ENCODE results near the gene PPP1R3D. TPM values are rescaled to one million over a fixed set of nuclear protein-coding genes. Genes with fewer than 3 reads are reported as not detected.

PPP1R3D gene
- total and polyA plus RNA-seq, 2 donors from 2014 or later = 4.2 to 7.6 TPM

- no peak for DNase-seq
- peak overlapping the region in 1 of 3 donors; percentile 75 for H3K4me3 ChIP-seq (ENCODE audit: low read length in 3 of 3)
- H3K27ac ChIP-seq (ENCODE audit: low read depth in 2 of 2, low read length in 2 of 2) = no peak overlapping the region
- H3K4me1 ChIP-seq (ENCODE audit: control insufficient read depth in 2 of 3, insufficient read depth in 2 of 3, low read depth in 1 of 3, low read length in 3 of 3) = peaks cover 4 to 16% (median 10%) of the 10 kb centered on the region in 3 donors
- H3K27me3 ChIP-seq (ENCODE audit: control insufficient read depth, insufficient read depth, low read length) = no peaks in the 10 kb centered on the region
- no peak overlapping the region for H3K9ac ChIP-seq (ENCODE audit: low read length in 3 of 3)
- no peaks in the 10 kb centered on the region for H3K9me3 ChIP-seq (ENCODE audit: control insufficient read depth in 2 of 3, insufficient read depth in 1 of 3, low read length in 3 of 3)
- H3K36me3 ChIP-seq (ENCODE audit: control insufficient read depth in 2 of 3, insufficient read depth in 3 of 3, low read length in 3 of 3) = peaks cover 0 to 10% (median 0%) of the 10 kb centered on the region in 3 donors
- FAIRE-seq = no peak
- intact Hi-C loops (cut with DNase I) = no loop called here
- no peak for TF ChIP-seq CTCF (IDR thresholded peaks at IDR 0.05; ENCODE audit: borderline replicate concordance, extremely low read depth, insufficient read depth)
Measured at GRCh38 chr20:59938696-59939051, 1.4 kb downstream of the PPP1R3D start.

- Histone ChIP-seq H3K27ac (ENCODE audit: low read depth in 2 of 2, low read length in 2 of 2) (no peak overlapping the region), H3K36me3 (ENCODE audit: control insufficient read depth in 2 of 3, insufficient read depth in 3 of 3, low read length in 3 of 3) (peaks cover 0 to 8% (median 0%) of the 10 kb centered on the region in 3 donors), H3K9me3 (ENCODE audit: control insufficient read depth in 2 of 3, insufficient read depth in 1 of 3, low read length in 3 of 3) (no peaks in the 10 kb centered on the region), H3K9ac (ENCODE audit: low read length in 3 of 3) (no peak overlapping the region), H3K4me3 (ENCODE audit: low read length in 3 of 3) (peak overlapping the region in 2 of 3 donors; percentile 14 to 75), H3K27me3 (ENCODE audit: control insufficient read depth, insufficient read depth, low read length) (no peaks in the 10 kb centered on the region), H3K4me1 (ENCODE audit: control insufficient read depth in 2 of 3, insufficient read depth in 2 of 3, low read depth in 1 of 3, low read length in 3 of 3) (peaks cover 4 to 16% (median 10%) of the 10 kb centered on the region in 3 donors)
- FAIRE-seq = no peak
- intact Hi-C loops (cut with DNase I) = no loop called here
- TF ChIP-seq CTCF (IDR thresholded peaks at IDR 0.05; ENCODE audit: borderline replicate concordance, extremely low read depth, insufficient read depth) = no peak
- DNase-seq = no peak
Measured at GRCh38 chr20:59938221-59938620, 1.9 kb downstream of the PPP1R3D start.

GRCh38 chr20:59937150-59937549 lies 3.0 kb downstream of the PPP1R3D start:
- peaks cover 4 to 16% (median 10%) of the 10 kb centered on the region in 3 donors for H3K4me1 ChIP-seq (ENCODE audit: control insufficient read depth in 2 of 3, insufficient read depth in 2 of 3, low read depth in 1 of 3, low read length in 3 of 3)
- FAIRE-seq = no peak
- H3K27ac ChIP-seq (ENCODE audit: low read depth in 2 of 2, low read length in 2 of 2) = no peak overlapping the region

More at GRCh38 chr20:59937150-59937549, 3.0 kb downstream of the PPP1R3D start:
- TF ChIP-seq CTCF (IDR thresholded peaks at IDR 0.05; ENCODE audit: borderline replicate concordance, extremely low read depth, insufficient read depth) = no peak
- H3K9ac ChIP-seq (ENCODE audit: low read length in 3 of 3) = no peak overlapping the region
- H3K9me3 ChIP-seq (ENCODE audit: control insufficient read depth in 2 of 3, insufficient read depth in 1 of 3, low read length in 3 of 3) = no peaks in the 10 kb centered on the region
- no peak overlapping the region for H3K4me3 ChIP-seq (ENCODE audit: low read length in 3 of 3)
- H3K36me3 ChIP-seq (ENCODE audit: control insufficient read depth in 2 of 3, insufficient read depth in 3 of 3, low read length in 3 of 3) = no peaks in the 10 kb centered on the region
- intact Hi-C loops (cut with DNase I) = no loop called here
- DNase-seq = no peak
- H3K27me3 ChIP-seq (ENCODE audit: control insufficient read depth, insufficient read depth, low read length) = no peaks in the 10 kb centered on the region
